Measurements from ENCODE around the gene IGFBP4.

The IGFBP4 gene

GRCh38 chr17:40460968-40461731 lies 17.9 kb downstream of the IGFBP4 start:
- FAIRE-seq = no peak
- TF ChIP-seq, protein P1, sequence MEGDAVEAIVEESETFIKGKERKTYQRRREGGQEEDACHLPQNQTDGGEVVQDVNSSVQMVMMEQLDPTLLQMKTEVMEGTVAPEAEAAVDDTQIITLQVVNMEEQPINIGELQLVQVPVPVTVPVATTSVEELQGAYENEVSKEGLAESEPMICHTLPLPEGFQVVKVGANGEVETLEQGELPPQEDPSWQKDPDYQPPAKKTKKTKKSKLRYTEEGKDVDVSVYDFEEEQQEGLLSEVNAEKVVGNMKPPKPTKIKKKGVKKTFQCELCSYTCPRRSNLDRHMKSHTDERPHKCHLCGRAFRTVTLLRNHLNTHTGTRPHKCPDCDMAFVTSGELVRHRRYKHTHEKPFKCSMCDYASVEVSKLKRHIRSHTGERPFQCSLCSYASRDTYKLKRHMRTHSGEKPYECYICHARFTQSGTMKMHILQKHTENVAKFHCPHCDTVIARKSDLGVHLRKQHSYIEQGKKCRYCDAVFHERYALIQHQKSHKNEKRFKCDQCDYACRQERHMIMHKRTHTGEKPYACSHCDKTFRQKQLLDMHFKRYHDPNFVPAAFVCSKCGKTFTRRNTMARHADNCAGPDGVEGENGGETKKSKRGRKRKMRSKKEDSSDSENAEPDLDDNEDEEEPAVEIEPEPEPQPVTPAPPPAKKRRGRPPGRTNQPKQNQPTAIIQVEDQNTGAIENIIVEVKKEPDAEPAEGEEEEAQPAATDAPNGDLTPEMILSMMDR (IDR thresholded peaks at IDR 0.05; ENCODE audit: insufficient read depth, missing control alignments) = no peak
- DNase-seq (ENCODE audit: insufficient read length, low spot score) = no peak

DNA sequence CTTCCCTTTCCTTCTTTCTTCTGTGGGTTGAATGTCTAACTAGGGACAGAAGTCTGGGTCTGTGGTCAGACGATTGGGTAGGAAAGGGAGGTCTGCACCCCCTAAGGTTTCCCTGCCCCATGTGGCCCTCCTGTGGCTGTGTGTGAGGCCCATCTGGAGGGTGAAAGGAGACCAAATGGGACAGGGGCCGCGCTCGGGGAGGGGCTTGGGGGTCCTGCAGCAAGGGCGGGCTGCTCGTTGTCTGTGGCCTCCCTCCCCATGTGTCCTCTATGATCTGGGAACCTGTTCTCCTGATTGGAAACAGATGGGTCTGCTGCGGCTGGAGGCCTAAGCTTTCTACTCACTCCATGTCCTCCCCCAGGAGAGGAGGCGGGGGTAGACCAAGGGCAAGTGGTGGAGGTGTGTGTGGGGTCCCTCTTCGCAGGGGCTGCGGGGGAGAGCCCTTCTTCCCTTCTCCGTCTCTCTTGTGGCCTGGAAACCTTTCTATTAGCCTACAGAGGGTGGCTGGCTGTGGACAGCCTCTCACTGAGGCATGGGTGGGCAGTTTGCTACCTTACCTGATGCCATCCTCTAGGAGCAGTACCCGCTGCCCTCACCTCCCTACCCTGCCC lies 18.6 kb downstream of the IGFBP4 start:
- TF ChIP-seq, protein P1 (IDR thresholded peaks at IDR 0.05; ENCODE audit: insufficient read depth, missing control alignments) = no peak
- FAIRE-seq = no peak
- DNase-seq (ENCODE audit: insufficient read length, low spot score) = no peak

- TF ChIP-seq, protein P1 (IDR thresholded peaks at IDR 0.05; ENCODE audit: insufficient read depth, missing control alignments) = no peak
- DNase-seq (ENCODE audit: insufficient read length, low spot score) (no peak), FAIRE-seq (no peak)
Measured at GRCh38 chr17:40462343-40463121, 19.3 kb downstream of the IGFBP4 start.

- TF ChIP-seq, protein P1 (IDR thresholded peaks at IDR 0.05; ENCODE audit: insufficient read depth, missing control alignments) = no peak
- FAIRE-seq (no peak), DNase-seq (ENCODE audit: insufficient read length, low spot score) (no peak)
Measured at GRCh38 chr17:40463122-40463550, 19.9 kb downstream of the IGFBP4 start.

- DNase-seq (ENCODE audit: insufficient read length, low spot score) (no peak), FAIRE-seq (no peak)
- TF ChIP-seq, protein P1 (IDR thresholded peaks at IDR 0.05; ENCODE audit: insufficient read depth, missing control alignments) = no peak
Measured at GRCh38 chr17:40464392-40464855, 21.2 kb downstream of the IGFBP4 start.

- TF ChIP-seq, protein P1 (IDR thresholded peaks at IDR 0.05; ENCODE audit: insufficient read depth, missing control alignments) = no peak
- DNase-seq (ENCODE audit: insufficient read length, low spot score) (no peak), FAIRE-seq (no peak)
Measured at GRCh38 chr17:40466298-40466971, 23.2 kb downstream of the IGFBP4 start.

Measured in D721Med (cell line).